ENCODE data around the gene TSPY1.
"Not testable (repeated sequence)": the region's sequence is repeated elsewhere in the genome, so short reads cannot be mapped to it uniquely, and the experiment has no call there.

GRCh38 chrY:9486967-9487366 is 20.2 kb downstream of the TSPY1 start, which contains the start of gene TSPY9:
- TF ChIP-seq POLR2AphosphoS5 (IDR thresholded peaks at IDR 0.05; ENCODE audit: low read depth, low read length); TAF1 (IDR thresholded peaks at IDR 0.05; ENCODE audit: borderline replicate concordance, low read depth, low read length); POLR2A (IDR thresholded peaks at IDR 0.05; ENCODE audit: low read depth, low read length): not testable (repeated sequence)

All from GM12892 (cell line).